Uterus (tissue), 4 donors: ENCODE measurements around the gene HDAC8. TPM values are rescaled to one million over a fixed set of nuclear protein-coding genes. Genes with fewer than 3 reads are reported as not detected.

Experiments
- DNase-seq, 2 donors: peaks; one replicate each; pipeline ENCODE4 v3.0.0-alpha.2; 2019 to 2020
- H3K27ac ChIP-seq, 2 donors: fragments of 200-600 bp; sonication (generic); 1 replicate in 1 of 2; 2 replicates in 1 of 2; pipeline ENCODE4 v1.5.1; 2016 to 2018
- H3K27me3 ChIP-seq, 2 donors: fragments of 200-600 bp; sonication (generic); one replicate each; pipeline ENCODE4 v1.5.1; 2018 to 2019; ENCODE audit warnings: control low read depth in 1 of 2
- H3K36me3 ChIP-seq, 2 donors: fragments of 200-600 bp; sonication (generic); one replicate each; pipeline ENCODE4 v1.5.1; 2019; ENCODE audit warnings: control low read depth in 1 of 2
- H3K4me1 ChIP-seq, 2 donors: fragments of 200-600 bp; sonication (generic); one replicate each; pipeline ENCODE4 v1.5.1; 2018 to 2019; ENCODE audit warnings: control low read depth in 1 of 2
- H3K4me3 ChIP-seq, 2 donors: fragments of 200-600 bp; sonication (generic); 1 replicate in 1 of 2; 2 replicates in 1 of 2; pipeline ENCODE4 v1.5.1; 2018 to 2019; ENCODE audit warnings: mild to moderate bottlenecking in 1 of 2
- H3K9me3 ChIP-seq, 2 donors: fragments of 200-600 bp; sonication (generic); one replicate each; pipeline ENCODE4 v1.5.1; 2019; ENCODE audit warnings: control low read depth in 1 of 2
- CTCF ChIP-seq, 4 experiments: fragments of 200-600 bp in 2 of 4; fragments of 450-650 bp in 2 of 4; sonication (generic) in 2 of 4; IDR thresholded peaks; one replicate each; pipeline ENCODE4 v1.5.1; 2016 to 2019; ENCODE audit warnings: antibody characterized with exemption in 4 of 4, mild to moderate bottlenecking in 2 of 4, moderate library complexity in 1 of 4
- POLR2A ChIP-seq, 2 donors: fragments of 450-650 bp; IDR thresholded peaks; one replicate each; pipeline ENCODE4 v1.6.1; 2016; ENCODE audit warnings: antibody characterized with exemption in 2 of 2, mild to moderate bottlenecking in 1 of 2, moderate library complexity in 1 of 2
- intact Hi-C: fragments of 100-400 bp; cut with DNase I; formaldehyde crosslinking; loops from one replicate; pipeline ENCODE4 v1.15.1; 2023; ENCODE audit warnings: low total_unique reads
- total RNA-seq, 4 donors: library from RNA; depleted of rRNA in 3 of 4; stranded (reverse); fragments of >200 nt in 3 of 4; gene quantifications; one replicate each; pipeline versions ENCODE4 v1.1.0 to v1.2.4, GENCODE V29; 2014 to 2023
- donor health status: DM: yes; HTN: yes; CAD: no.

The HDAC8 gene
- total RNA-seq, 4 donors from 2014 or later = 16.2 to 138 (median 43.1) TPM

GRCh38 chrX:72487661-72488060 is 85.0 kb downstream of the HDAC8 start:
- intact Hi-C loops = no loop called here
- Histone ChIP-seq H3K27ac (no peak overlapping the region), H3K4me1 (no peaks in the 10 kb centered on the region), H3K36me3 (no peaks in the 10 kb centered on the region), H3K9me3 (no peaks in the 10 kb centered on the region), H3K4me3 (no peak overlapping the region), H3K27me3 (no peaks in the 10 kb centered on the region)
- DNase-seq = no peak
- TF ChIP-seq POLR2A (IDR thresholded peaks at IDR 0.05) (no peak), CTCF (IDR thresholded peaks at IDR 0.05) (no peak)

- Histone ChIP-seq H3K27me3 (peaks cover 0 to 7% of the 10 kb centered on the region in 2 donors), H3K4me3 (no peak overlapping the region), H3K9me3 (no peaks in the 10 kb centered on the region), H3K27ac (no peak overlapping the region), H3K4me1 (no peaks in the 10 kb centered on the region), H3K36me3 (no peaks in the 10 kb centered on the region)
- intact Hi-C loops = no loop called here
- TF ChIP-seq CTCF (IDR thresholded peaks at IDR 0.05) = no peak
- no peak for TF ChIP-seq POLR2A (IDR thresholded peaks at IDR 0.05)
- DNase-seq = no peak
Observed at GRCh38 chrX:72479324-72480274, 93.0 kb downstream of the HDAC8 start.

GRCh38 chrX:72478853-72479252 is 93.8 kb downstream of the HDAC8 start:
- intact Hi-C loops = no loop called here
- no peaks in the 10 kb centered on the region for H3K9me3 ChIP-seq
- H3K36me3 ChIP-seq = no peaks in the 10 kb centered on the region
- no peak overlapping the region for H3K27ac ChIP-seq
- no peak for DNase-seq
- H3K4me1 ChIP-seq = no peaks in the 10 kb centered on the region
- H3K4me3 ChIP-seq = no peak overlapping the region
- TF ChIP-seq CTCF (IDR thresholded peaks at IDR 0.05) (no peak), POLR2A (IDR thresholded peaks at IDR 0.05) (no peak)
- peaks cover 0 to 7% of the 10 kb centered on the region in 2 donors for H3K27me3 ChIP-seq

GRCh38 chrX:72478351-72478750 is 94.3 kb downstream of the HDAC8 start:
- DNase-seq = no peak
- Histone ChIP-seq H3K27me3 (peaks cover 0 to 7% of the 10 kb centered on the region in 2 donors), H3K4me3 (no peak overlapping the region), H3K36me3 (no peaks in the 10 kb centered on the region), H3K27ac (no peak overlapping the region), H3K9me3 (no peaks in the 10 kb centered on the region), H3K4me1 (no peaks in the 10 kb centered on the region)
- TF ChIP-seq CTCF (IDR thresholded peaks at IDR 0.05) (no peak), POLR2A (IDR thresholded peaks at IDR 0.05) (no peak)
- intact Hi-C loops = no loop called here

- H3K27ac ChIP-seq = no peak overlapping the region
- no peak overlapping the region for H3K4me3 ChIP-seq
- H3K9me3 ChIP-seq = no peaks in the 10 kb centered on the region
- peaks cover 0 to 7% of the 10 kb centered on the region in 2 donors for H3K27me3 ChIP-seq
- no peak for DNase-seq
- no peak for TF ChIP-seq POLR2A (IDR thresholded peaks at IDR 0.05)
- no peak for TF ChIP-seq CTCF (IDR thresholded peaks at IDR 0.05)
- H3K36me3 ChIP-seq = no peaks in the 10 kb centered on the region
- no peaks in the 10 kb centered on the region for H3K4me1 ChIP-seq
- intact Hi-C loops = no loop called here
Observed at GRCh38 chrX:72477781-72478181, 94.9 kb downstream of the HDAC8 start.
